ENCODE measurements around the gene ELL2.

DNA sequence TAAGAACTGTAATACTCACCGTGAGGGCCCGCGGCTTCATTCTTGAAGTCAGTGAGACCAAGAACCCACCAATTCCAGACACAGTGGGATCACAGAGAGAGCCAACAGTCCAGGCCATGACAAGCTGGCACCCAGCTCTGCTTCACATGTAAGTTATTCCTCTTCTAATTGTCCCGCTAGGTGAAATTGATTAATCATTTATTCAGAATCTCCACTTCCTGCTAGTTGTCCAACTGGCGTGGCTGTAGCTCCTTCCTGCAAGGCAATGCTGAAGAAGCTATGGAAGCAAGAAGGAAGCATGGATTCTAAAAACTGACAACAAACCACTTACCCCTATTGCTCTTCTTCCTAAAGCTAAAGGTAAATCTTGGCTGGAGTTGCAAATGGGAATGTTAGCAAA, 109.1 kb downstream of the ELL2 start:
- no peak for TF ChIP-seq EZH2 (IDR thresholded peaks at IDR 0.05)
- no peak for TF ChIP-seq POLR2AphosphoS5 (IDR thresholded peaks at IDR 0.05; ENCODE audit: borderline replicate concordance, low read depth, low read length)
